Kidney capillary endothelial cell (primary cell): ENCODE results near the gene BATF3.
"Not testable (repeated sequence)": the region's sequence is repeated elsewhere in the genome, so short reads cannot be mapped to it uniquely, and the experiment has no call there.

Experiments
- DNase-seq: peaks from one replicate; pipeline ENCODE4 v3.0.0-alpha.2; 2018; ENCODE audit warnings: low spot score

The BATF3 gene

DNA sequence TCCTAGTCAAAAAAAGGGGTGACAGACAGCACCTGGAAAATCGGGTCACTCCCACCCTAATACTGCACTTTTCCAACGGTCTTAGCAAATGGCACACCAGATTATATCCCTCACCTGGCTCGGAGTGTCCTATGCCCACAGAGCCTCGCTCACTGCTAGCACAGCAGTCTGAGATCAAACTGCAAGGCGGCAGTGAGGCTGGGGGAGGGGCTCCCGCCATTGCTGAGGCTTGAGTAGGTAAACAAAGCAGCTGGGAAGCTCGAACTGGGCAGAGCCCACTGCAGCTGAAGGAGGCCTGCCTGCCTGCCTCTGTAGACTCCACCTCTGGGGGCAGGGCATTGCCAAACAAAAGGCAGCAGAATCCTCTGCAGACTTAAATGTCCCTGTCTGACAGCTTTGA is 41.4 kb downstream of the BATF3 start:
- not testable (repeated sequence) for DNase-seq

DNA sequence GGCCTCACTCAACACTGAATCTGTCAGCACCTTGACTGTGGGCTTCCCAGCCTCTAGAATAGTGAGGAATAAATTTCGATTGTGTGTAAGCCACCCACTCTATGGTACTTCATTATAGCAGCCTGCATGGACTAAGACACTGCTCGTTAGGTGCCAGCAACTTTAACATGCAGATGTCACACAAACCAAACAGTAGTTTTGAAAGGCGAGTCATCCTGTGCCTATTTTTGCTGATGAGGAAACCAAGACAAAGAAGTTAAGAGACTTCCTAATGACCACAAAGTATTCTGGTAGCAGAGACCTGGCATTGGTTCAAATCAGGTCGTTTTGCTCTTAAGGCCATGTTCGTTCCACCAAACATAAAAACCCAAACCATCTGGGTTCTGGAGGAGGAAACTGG is 42.9 kb downstream of the BATF3 start:
- DNase-seq = no peak

- DNase-seq = no peak
Measured at GRCh38 chr1:212655668-212656440, 43.8 kb downstream of the BATF3 start.

GRCh38 chr1:212652609-212653008 is 47.0 kb downstream of the BATF3 start:
- DNase-seq = no peak

DNA sequence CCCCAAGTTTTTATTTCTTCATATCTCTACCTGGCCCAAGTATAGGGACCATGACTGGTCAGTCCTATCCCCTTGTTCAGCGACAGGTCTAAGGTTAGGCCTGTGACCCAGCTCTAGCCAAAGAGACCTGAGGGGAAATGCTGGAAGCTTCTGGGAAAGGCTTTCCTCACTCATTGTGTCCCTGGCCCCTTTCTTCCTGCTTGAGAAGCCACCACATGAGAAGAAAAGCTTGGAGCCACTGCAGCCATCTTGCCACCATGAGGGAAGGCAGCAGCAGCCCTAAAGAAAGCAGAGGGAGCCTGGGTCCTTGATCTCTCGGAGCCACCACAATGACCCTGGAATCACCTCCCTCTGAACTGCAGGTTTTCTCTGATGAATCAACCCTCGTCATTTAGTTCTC is 47.7 kb downstream of the BATF3 start:
- DNase-seq = no peak

- DNase-seq = no peak
Measured at GRCh38 chr1:212651521-212651920, 48.1 kb downstream of the BATF3 start.

DNA sequence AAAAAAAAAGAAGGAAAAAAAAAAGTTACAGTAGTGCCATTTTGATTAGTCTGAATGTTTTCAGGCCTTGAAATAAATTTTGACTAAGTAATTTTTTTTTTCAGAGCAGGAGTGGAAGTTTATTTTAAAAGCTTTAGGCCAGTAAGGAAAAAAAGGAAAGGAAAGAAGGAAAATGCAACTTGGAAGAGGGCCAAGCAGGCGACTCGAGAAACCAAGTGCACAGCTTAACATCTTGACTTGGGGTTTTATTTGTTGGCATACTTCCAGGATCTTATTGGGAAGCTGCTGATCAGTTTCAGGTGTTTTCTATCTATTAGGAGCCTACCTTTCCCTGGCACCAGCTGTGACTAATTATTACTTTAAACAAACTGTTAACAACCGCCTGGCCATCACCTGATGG is 49.4 kb downstream of the BATF3 start:
- no peak for DNase-seq

DNA sequence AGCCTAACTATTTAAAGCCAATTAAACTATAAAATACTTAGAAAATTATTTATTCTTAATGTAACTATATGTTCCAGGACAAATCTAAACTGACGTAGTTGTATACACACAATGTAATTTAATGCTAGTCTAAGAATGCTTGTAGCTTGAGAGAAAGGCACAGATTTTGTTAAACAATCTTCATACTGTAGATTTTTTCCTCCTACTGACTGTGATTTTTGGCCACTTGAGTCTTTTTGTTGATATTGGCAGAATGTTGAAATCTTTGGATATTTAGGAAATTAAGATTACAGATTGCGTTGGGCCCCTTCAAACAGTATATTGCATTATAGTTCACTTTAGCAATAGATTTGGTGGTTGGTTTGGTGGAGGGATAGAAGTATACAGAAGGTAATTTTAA is 50.6 kb downstream of the BATF3 start:
- DNase-seq = no peak

- DNase-seq = no peak
Measured at GRCh38 chr1:212648431-212648830, 51.2 kb downstream of the BATF3 start.

DNA sequence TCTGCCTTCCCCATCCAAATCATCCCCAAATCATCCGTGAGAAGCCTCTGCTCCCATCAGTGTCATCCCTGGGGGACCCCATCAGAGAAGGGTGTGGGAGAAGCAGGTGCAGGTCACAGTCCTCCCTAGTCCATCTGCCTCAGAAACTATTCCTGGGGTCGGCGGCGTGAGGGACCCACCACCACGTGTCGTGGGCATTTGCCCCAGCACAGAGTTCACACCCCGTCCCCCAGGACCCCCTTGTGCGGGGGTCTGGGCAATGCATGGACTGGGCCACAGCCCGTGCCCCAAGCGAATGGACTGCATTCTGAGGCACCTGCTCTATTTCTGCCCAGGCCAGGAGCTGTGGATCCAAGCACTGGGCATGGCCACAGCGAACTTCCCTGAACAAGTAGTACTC is 52.6 kb downstream of the BATF3 start:
- no peak for DNase-seq

DNA sequence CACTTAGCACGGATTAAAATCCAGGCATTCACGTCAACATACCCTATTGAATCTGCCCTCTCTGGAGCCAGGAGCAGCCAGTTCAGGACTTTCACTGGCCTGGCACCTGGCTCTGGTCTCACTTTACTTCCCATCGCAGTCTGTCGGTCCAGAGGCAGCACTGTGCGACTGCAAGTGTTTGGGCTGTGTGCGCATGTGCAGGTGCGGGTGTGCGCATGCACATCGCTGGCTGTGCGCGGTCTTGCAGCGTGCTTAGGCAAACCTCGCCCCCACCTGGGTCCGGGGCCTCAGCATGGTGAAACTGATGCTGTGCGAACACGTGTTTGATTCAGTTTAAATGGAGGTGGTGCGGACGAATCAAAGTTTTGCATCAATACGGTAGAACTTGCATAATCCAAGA is 53.1 kb downstream of the BATF3 start:
- no peak for DNase-seq

GRCh38 chr1:212645546-212646543 is 53.8 kb downstream of the BATF3 start:
- DNase-seq = no peak

DNA sequence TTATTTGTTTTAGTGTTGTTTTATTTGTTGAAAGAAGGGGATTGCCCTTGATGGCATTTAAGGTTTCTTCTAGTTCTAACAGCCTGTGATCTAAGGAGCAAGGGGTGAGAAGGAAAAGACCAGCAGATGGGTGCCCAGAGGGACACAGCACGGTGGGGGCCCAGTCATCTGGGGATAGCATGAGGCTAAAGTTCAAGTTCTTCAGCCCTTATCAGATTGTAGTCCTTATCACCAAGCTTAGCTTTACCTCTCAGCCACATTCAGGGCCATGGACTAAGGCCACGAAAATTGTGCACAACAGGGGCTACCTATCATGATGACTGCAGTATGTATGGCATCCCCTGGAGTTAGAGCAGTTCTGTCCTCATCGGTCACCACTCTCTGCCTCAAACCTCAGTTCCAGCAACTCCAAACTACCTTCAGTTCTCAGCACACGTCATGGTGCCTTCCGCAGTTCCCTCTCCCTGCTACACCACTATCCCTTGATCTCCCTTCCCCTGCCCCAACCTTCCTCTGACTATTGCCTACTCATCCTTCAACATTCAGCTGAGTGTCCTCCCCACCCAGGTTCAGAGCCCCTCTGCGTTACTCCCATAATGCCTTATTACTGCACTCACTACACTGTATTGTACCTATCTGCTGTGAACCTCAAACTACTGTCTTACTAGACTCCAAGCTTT is 54.6 kb downstream of the BATF3 start:
- DNase-seq = no peak

DNA sequence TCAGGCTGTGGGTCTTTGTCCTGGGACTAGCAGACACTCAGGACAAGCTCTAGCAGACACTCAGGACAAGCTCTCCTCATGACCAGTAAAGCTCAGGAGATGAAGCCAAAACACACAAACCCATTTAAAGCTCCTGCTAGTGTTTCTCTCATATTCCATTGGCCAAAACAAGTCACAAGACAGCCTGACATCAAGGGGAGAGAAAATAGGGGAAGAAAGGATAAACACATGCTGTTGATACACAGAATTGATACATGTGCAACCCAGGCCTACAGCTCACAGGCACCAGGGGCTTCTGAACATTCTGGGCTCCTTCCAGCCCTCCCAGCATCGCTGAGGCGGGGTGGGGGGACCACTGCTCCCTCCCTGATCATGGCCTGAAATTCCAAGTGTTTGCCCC is 55.8 kb downstream of the BATF3 start:
- no peak for DNase-seq

GRCh38 chr1:212641956-212642355 is 57.7 kb downstream of the BATF3 start:
- DNase-seq = no peak

GRCh38 chr1:212640223-212640878 is 59.3 kb downstream of the BATF3 start:
- no peak for DNase-seq

DNA sequence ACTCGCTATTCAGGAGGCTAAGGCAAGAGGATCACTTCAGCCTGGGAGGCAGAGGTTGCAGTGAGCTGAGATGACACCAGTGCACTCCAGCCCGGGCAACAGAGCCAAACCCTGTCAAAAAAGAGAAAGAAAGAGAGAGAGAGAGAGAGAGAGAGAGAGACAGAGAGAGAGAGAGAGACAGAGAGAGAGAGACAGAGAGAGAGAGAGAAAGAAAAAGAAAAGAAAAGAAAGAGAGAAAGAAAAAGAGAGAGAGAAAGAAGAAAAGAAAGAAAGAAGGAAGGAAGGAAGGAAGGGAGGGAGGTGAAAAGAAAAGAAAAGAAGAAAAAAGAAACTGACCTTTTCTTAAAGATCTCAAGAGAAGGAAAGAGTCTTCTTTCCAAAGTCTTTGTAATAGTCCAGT is 60.1 kb downstream of the BATF3 start:
- DNase-seq = not testable (repeated sequence)

DNA sequence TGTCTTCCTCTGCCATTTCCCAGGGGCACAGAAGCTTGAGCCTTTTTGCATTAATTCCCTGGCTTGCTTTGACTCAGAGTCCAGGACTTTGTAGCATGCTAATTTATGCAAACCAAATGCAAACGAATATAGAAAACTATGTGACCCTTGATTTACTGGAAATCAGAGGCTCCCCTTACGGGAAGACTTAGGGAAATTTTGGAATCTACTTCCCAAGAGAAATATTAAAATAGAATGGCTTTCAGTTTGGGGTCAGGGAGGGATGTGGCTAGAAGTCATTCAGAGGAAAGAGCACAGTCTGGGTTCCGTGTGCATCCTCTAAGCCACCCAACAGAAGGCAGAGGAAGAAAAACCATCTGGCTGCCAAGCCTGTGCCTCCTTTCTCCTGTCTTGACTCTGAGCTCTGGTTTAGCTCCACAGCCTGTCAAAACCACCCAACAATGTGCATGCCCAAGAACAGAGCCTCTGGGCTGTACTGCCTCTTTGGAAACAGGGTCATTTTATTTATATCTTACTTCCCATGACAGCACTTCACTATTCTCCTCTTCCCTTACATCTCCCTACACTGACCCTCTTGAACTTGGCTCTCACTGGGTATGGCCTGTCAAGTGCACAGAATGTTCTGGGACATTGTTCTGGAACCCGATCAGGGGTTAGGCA is 61.0 kb downstream of the BATF3 start:
- DNase-seq = no peak

GRCh38 chr1:212637902-212638301 is 61.7 kb downstream of the BATF3 start:
- no peak for DNase-seq
